22Rv1 (cell line): ENCODE measurements around the gene MAD1L1.

ENCODE experiments used
- ZFX ChIP-seq: fragments of 450-650 bp; IDR thresholded peaks from 2 replicates; pipeline ENCODE4 v1.6.1; 2017; ENCODE audit warnings: antibody characterized with exemption, borderline replicate concordance
- TF ChIP-seq, protein P1 (sequence below): fragments of 450-650 bp; IDR thresholded peaks from 2 replicates; pipeline ENCODE4 v1.5.1; 2017; ENCODE audit warnings: mild to moderate bottlenecking

DNA sequence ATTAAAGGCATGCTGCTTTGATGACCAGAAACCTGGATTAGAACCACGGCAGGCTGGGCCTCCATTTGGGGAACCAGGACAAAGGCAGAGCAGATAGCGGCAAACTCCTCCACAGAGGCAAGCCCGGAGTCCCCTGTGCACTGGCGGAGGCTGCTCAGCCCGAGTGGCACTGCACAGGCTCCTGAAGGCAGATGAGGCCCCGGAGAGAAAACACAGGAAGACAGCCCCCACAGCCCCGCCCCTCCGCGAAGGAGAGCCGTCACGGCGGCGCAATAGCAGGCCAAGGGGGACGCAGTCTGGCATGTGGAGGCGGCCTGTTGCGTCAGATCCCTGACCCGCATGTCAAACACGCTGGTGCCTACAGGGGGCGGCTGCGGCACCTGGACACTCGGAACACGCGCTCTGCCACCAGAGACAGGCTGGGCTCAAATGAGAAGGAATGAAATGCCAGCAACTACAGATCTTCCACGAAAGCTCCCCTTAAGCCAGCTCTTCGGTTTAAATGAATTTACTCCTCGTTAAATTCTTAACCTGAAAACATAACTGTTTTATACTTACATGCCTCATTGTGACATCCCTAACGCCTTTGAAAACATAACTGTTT is 128.5 kb downstream of the MAD1L1 start:
- TF ChIP-seq, protein P1, sequence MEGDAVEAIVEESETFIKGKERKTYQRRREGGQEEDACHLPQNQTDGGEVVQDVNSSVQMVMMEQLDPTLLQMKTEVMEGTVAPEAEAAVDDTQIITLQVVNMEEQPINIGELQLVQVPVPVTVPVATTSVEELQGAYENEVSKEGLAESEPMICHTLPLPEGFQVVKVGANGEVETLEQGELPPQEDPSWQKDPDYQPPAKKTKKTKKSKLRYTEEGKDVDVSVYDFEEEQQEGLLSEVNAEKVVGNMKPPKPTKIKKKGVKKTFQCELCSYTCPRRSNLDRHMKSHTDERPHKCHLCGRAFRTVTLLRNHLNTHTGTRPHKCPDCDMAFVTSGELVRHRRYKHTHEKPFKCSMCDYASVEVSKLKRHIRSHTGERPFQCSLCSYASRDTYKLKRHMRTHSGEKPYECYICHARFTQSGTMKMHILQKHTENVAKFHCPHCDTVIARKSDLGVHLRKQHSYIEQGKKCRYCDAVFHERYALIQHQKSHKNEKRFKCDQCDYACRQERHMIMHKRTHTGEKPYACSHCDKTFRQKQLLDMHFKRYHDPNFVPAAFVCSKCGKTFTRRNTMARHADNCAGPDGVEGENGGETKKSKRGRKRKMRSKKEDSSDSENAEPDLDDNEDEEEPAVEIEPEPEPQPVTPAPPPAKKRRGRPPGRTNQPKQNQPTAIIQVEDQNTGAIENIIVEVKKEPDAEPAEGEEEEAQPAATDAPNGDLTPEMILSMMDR, result peak; percentile 46
- no peak for TF ChIP-seq ZFX
